GM12892 (cell line): ENCODE results near the gene BMP2K.
A peak's percentile ranks its signal among the peaks of the same experiment; 100 is the strongest.
"Not testable (repeated sequence)": the region's sequence is repeated elsewhere in the genome, so short reads cannot be mapped to it uniquely, and the experiment has no call there.

ENCODE experiments used
- DNase-seq: peaks from one replicate; pipeline ENCODE4 v3.0.0; 2011; ENCODE audit not compliant: insufficient read length
- FAIRE-seq: peaks from 2 replicates; lab custom pipeline; 2011; peaks lifted over from hg19 to GRCh38; lab: Jason Lieb, UNC
- POLR2A ChIP-seq: IDR thresholded peaks from 2 replicates; pipeline ENCODE4 v1.6.1; 2011; ENCODE audit warnings: low read depth, low read length, control low read depth
- POLR2AphosphoS5 ChIP-seq: IDR thresholded peaks from 2 replicates; pipeline ENCODE4 v1.6.1; 2011; ENCODE audit warnings: low read depth, low read length, control low read depth
- TAF1 ChIP-seq: IDR thresholded peaks from 2 replicates; pipeline ENCODE4 v1.6.1; 2011; ENCODE audit warnings: low read depth, mild to moderate bottlenecking, control low read depth, low read length, borderline replicate concordance

Gene BMP2K

GRCh38 chr4:78880874-78881492 is 104.8 kb downstream of the BMP2K start:
- FAIRE-seq (no peak), DNase-seq (no peak)
- TF ChIP-seq POLR2AphosphoS5 (no peak), TAF1 (no peak), POLR2A (no peak)

GRCh38 chr4:78885598-78885997 is 109.4 kb downstream of the BMP2K start:
- no peak for FAIRE-seq
- DNase-seq, result no peak
- TF ChIP-seq TAF1 (no peak), POLR2AphosphoS5 (no peak)

- FAIRE-seq, result no peak
- no peak for TF ChIP-seq TAF1
- no peak for TF ChIP-seq POLR2AphosphoS5
- TF ChIP-seq POLR2A, result no peak
- no peak for DNase-seq
Measured at GRCh38 chr4:78889955-78890354, 113.8 kb downstream of the BMP2K start.

- TF ChIP-seq POLR2A (no peak), POLR2AphosphoS5 (no peak), TAF1 (no peak)
- FAIRE-seq (no peak), DNase-seq (no peak)
Measured at GRCh38 chr4:78899302-78899701, 123.2 kb downstream of the BMP2K start.

GRCh38 chr4:78901882-78902281 is 125.7 kb downstream of the BMP2K start:
- TF ChIP-seq POLR2AphosphoS5 (no peak), TAF1 (no peak), POLR2A (no peak)
- DNase-seq, result no peak
- no peak for FAIRE-seq

GRCh38 chr4:78902298-78902697 is 126.1 kb downstream of the BMP2K start:
- DNase-seq (no peak), FAIRE-seq (no peak)
- TF ChIP-seq POLR2A, result no peak
- TF ChIP-seq POLR2AphosphoS5, result no peak
- TF ChIP-seq TAF1, result no peak

- TF ChIP-seq POLR2A (no peak), TAF1 (no peak), POLR2AphosphoS5 (no peak)
- no peak for DNase-seq
- no peak for FAIRE-seq
Measured at GRCh38 chr4:78904143-78904542, 128.0 kb downstream of the BMP2K start.

GRCh38 chr4:78907638-78908037 is 131.5 kb downstream of the BMP2K start:
- no peak for DNase-seq
- no peak for TF ChIP-seq POLR2AphosphoS5
- TF ChIP-seq POLR2A, result no peak
- no peak for TF ChIP-seq TAF1

GRCh38 chr4:78908974-78909373 is 132.8 kb downstream of the BMP2K start:
- FAIRE-seq, DNase-seq: not testable (repeated sequence)

More at GRCh38 chr4:78907638-78908037, 131.5 kb downstream of the BMP2K start:
- FAIRE-seq, result no peak

- no peak for DNase-seq
- no peak for FAIRE-seq
- TF ChIP-seq TAF1 (no peak), POLR2AphosphoS5 (no peak), POLR2A (no peak)
Measured at GRCh38 chr4:78910612-78911011, 134.5 kb downstream of the BMP2K start.

- TF ChIP-seq POLR2A, result no peak
- TF ChIP-seq TAF1, result no peak
- no peak for TF ChIP-seq POLR2AphosphoS5
- FAIRE-seq (no peak), DNase-seq (no peak)
Measured at GRCh38 chr4:78922207-78922606, 146.1 kb downstream of the BMP2K start.

- DNase-seq, result no peak
- peak; percentile 30 for FAIRE-seq
- no peak for TF ChIP-seq TAF1
- no peak for TF ChIP-seq POLR2AphosphoS5
- TF ChIP-seq POLR2A, result no peak
Measured at GRCh38 chr4:78923464-78924312, 147.5 kb downstream of the BMP2K start.
